ENCODE data around the gene SV2B. TPM values are rescaled to one million over a fixed set of nuclear protein-coding genes. Genes with fewer than 3 reads are reported as not detected.

Gene SV2B
- total and polyA plus RNA-seq, 2 donors (not counting 3 experiments of a cell fraction or from before 2014, with no cell fraction given): not detected

GRCh38 chr15:91316126-91316525 lies 216.1 kb downstream of the SV2B start:
- Histone ChIP-seq H2AFZ (ENCODE audit: low read depth, low read length) (no peak overlapping the region), H3K9me3 (replicated peaks; ENCODE audit: control insufficient read depth, insufficient read depth, low read length) (no peaks in the 10 kb centered on the region), H3K4me2 (ENCODE audit: insufficient read depth, low read length) (no peak overlapping the region), H3K36me3 (ENCODE audit: control insufficient read depth in 2 of 2, extremely low read depth in 1 of 2, insufficient read depth in 2 of 2, low read length in 2 of 2) (no peaks in the 10 kb centered on the region), H3K27ac (ENCODE audit: insufficient read depth, low read depth, low read length) (no peak overlapping the region), H3K9me1 (replicated peaks; ENCODE audit: control insufficient read depth, extremely low read depth, insufficient read depth, low read length) (no peaks in the 10 kb centered on the region), H3K9ac (replicated peaks; ENCODE audit: extremely low read depth, insufficient read depth, low read length) (no peak overlapping the region), H3K4me1 (ENCODE audit: control insufficient read depth, extremely low read depth, insufficient read depth, low read length) (no peaks in the 10 kb centered on the region), H3K79me2 (ENCODE audit: control insufficient read depth, insufficient read depth, low read length) (no peaks in the 10 kb centered on the region), H3K4me3 (replicated peaks in 1 of 3; ENCODE audit: insufficient read depth in 1 of 3, low read depth in 1 of 3, low read length in 3 of 3) (no peak overlapping the region), H4K20me1 (replicated peaks; ENCODE audit: control insufficient read depth, extremely low read depth, insufficient read depth, low read length) (no peaks in the 10 kb centered on the region), H3K27me3 (ENCODE audit: control insufficient read depth in 2 of 2, insufficient read depth in 2 of 2, low read length in 2 of 2) (no peaks in the 10 kb centered on the region)
- ChIA-PET POLR2A (no interaction called here), CTCF (interaction anchor here (2.0 kb wide), 1 partner anchor 14 kb away, joined by 7 read pairs; no protein-coding TSS in a partner anchor)
- intact Hi-C loops (cut with micrococcal nuclease): no loop called here
- TF ChIP-seq JUN (IDR thresholded peaks at IDR 0.05; ENCODE audit: borderline replicate concordance, insufficient read depth, insufficient read length, low read depth) (no peak), MAX (IDR thresholded peaks at IDR 0.05; ENCODE audit: insufficient read depth, insufficient read length) (no peak), EZH2 (IDR thresholded peaks at IDR 0.05; ENCODE audit: borderline replicate concordance, low read depth, low read length, severe bottlenecking) (no peak)
- no TSS peak for BruUV-seq (replicated peaks)
- dilution Hi-C loops (cut with MboI; ENCODE audit: extremely low pct_ligation_motif_present, low sequenced_read_pairs): no loop called here
- FAIRE-seq (no peak), DNase-seq (ENCODE audit: low read depth, low spot score) (no peak)

- dilution Hi-C loops (cut with MboI; ENCODE audit: extremely low pct_ligation_motif_present, low sequenced_read_pairs) (no loop called here), intact Hi-C loops (cut with micrococcal nuclease) (no loop called here)
- ChIA-PET CTCF (no interaction called here), POLR2A (no interaction called here)
- TF ChIP-seq EZH2 (IDR thresholded peaks at IDR 0.05; ENCODE audit: borderline replicate concordance, low read depth, low read length, severe bottlenecking) (no peak), FOS (IDR thresholded peaks at IDR 0.05; ENCODE audit: borderline replicate concordance, insufficient read depth, low read length) (no peak), MYC (IDR thresholded peaks at IDR 0.05; ENCODE audit: low read depth, low read length) (no peak), POLR2A (IDR thresholded peaks at IDR 0.05; ENCODE audit: low read depth, low read length) (no peak), CTCF (IDR thresholded peaks at IDR 0.05; ENCODE audit: extremely low read depth in 1 of 2, insufficient read depth in 1 of 2, low read depth in 1 of 2, low read length in 2 of 2) (no peak), GATA2 (IDR thresholded peaks at IDR 0.05; ENCODE audit: insufficient read depth, insufficient read length, low read depth, low read length) (no peak), JUN (IDR thresholded peaks at IDR 0.05; ENCODE audit: borderline replicate concordance, insufficient read depth, insufficient read length, low read depth) (no peak), MAX (IDR thresholded peaks at IDR 0.05; ENCODE audit: insufficient read depth, insufficient read length) (no peak), POLR2AphosphoS5 (IDR thresholded peaks at IDR 0.05; ENCODE audit: insufficient read depth, low read depth, low read length) (no peak)
- H3K4me3 ChIP-seq (replicated peaks in 1 of 3; ENCODE audit: insufficient read depth in 1 of 3, low read depth in 1 of 3, low read length in 3 of 3): no peak overlapping the region
- no peak overlapping the region for H2AFZ ChIP-seq (ENCODE audit: low read depth, low read length)
- no peaks in the 10 kb centered on the region for H4K20me1 ChIP-seq (replicated peaks; ENCODE audit: control insufficient read depth, extremely low read depth, insufficient read depth, low read length)
- no peak overlapping the region for H3K9ac ChIP-seq (replicated peaks; ENCODE audit: extremely low read depth, insufficient read depth, low read length)
- FAIRE-seq: no peak
- no peaks in the 10 kb centered on the region for H3K9me3 ChIP-seq (replicated peaks; ENCODE audit: control insufficient read depth, insufficient read depth, low read length)
- H3K4me1 ChIP-seq (ENCODE audit: control insufficient read depth, extremely low read depth, insufficient read depth, low read length): no peaks in the 10 kb centered on the region
- H3K4me2 ChIP-seq (ENCODE audit: insufficient read depth, low read length): no peak overlapping the region
- DNase-seq (ENCODE audit: low read depth, low spot score): no peak
- H3K27me3 ChIP-seq (ENCODE audit: control insufficient read depth in 2 of 2, insufficient read depth in 2 of 2, low read length in 2 of 2): no peaks in the 10 kb centered on the region
- no peaks in the 10 kb centered on the region for H3K79me2 ChIP-seq (ENCODE audit: control insufficient read depth, insufficient read depth, low read length)
- no peaks in the 10 kb centered on the region for H3K9me1 ChIP-seq (replicated peaks; ENCODE audit: control insufficient read depth, extremely low read depth, insufficient read depth, low read length)
- no peaks in the 10 kb centered on the region for H3K36me3 ChIP-seq (ENCODE audit: control insufficient read depth in 2 of 2, extremely low read depth in 1 of 2, insufficient read depth in 2 of 2, low read length in 2 of 2)
- no peak overlapping the region for H3K27ac ChIP-seq (ENCODE audit: insufficient read depth, low read depth, low read length)
- no TSS peak for BruUV-seq (replicated peaks)
These were observed 218.5 kb downstream of the SV2B start for GRCh38 chr15:91318516-91318915.
